ENCODE data around the gene TBC1D10B. TPM values are rescaled to one million over a fixed set of nuclear protein-coding genes. Genes with fewer than 3 reads are reported as not detected.

The TBC1D10B gene
- polyA plus RNA-seq, 3 donors: 12.2 to 36.0 (median 13.8) TPM

GRCh38 chr16:30369938-30370455, 297 bp downstream of the TBC1D10B start:
- Histone ChIP-seq H3K4me3 (replicated peaks in 1 of 3; ENCODE audit: low read depth in 2 of 3, low read length in 3 of 3) (peak overlapping the region; percentile 57 to 96 (median 60)), H3K36me3 (replicated peaks in 1 of 2; ENCODE audit: control insufficient read depth in 1 of 2, insufficient read depth in 2 of 2, low read length in 2 of 2) (peaks cover 15 to 23% of the 10 kb centered on the region in 2 donors), H3K27me3 (ENCODE audit: control insufficient read depth in 2 of 2, insufficient read depth in 2 of 2, low read length in 2 of 2) (no peaks in the 10 kb centered on the region), H2AFZ (ENCODE audit: insufficient read depth, low read depth, low read length, poor library complexity, severe bottlenecking) (no peak overlapping the region), H4K20me1 (ENCODE audit: insufficient read depth, low read length) (peaks cover 41% of the 10 kb centered on the region), H3K9ac (ENCODE audit: insufficient read depth, low read length, poor library complexity, severe bottlenecking) (peak overlapping the region; percentile 88), H3K4me1 (ENCODE audit: control insufficient read depth in 1 of 2, insufficient read depth in 2 of 2, low read length in 2 of 2) (peaks cover 27 to 40% of the 10 kb centered on the region in 2 donors), H3K27ac (ENCODE audit: low read depth in 1 of 2, low read length in 2 of 2) (peak overlapping the region; percentile 68 to 86), H3K79me2 (ENCODE audit: insufficient read depth, low read length) (peaks cover 51% of the 10 kb centered on the region), H3K9me3 (replicated peaks in 1 of 2; ENCODE audit: control insufficient read depth in 1 of 2, insufficient read depth in 1 of 2, low read length in 2 of 2) (no peaks in the 10 kb centered on the region), H3K4me2 (replicated peaks; ENCODE audit: extremely low read depth, low read length, poor library complexity, severe bottlenecking) (peak overlapping the region; percentile 100)
- WGBS (ENCODE audit: insufficient coverage): under 1% methylated on average over 69 of the region's 76 CpGs
- H3K9me3 Mint-ChIP-seq: peaks cover 0 to 6% (median 0%) of the 10 kb centered on the region in 7 donors
- peak overlapping the region in 2 of 7 donors; percentile 46 to 96 for H3K27ac Mint-ChIP-seq
- TF ChIP-seq, protein P1, sequence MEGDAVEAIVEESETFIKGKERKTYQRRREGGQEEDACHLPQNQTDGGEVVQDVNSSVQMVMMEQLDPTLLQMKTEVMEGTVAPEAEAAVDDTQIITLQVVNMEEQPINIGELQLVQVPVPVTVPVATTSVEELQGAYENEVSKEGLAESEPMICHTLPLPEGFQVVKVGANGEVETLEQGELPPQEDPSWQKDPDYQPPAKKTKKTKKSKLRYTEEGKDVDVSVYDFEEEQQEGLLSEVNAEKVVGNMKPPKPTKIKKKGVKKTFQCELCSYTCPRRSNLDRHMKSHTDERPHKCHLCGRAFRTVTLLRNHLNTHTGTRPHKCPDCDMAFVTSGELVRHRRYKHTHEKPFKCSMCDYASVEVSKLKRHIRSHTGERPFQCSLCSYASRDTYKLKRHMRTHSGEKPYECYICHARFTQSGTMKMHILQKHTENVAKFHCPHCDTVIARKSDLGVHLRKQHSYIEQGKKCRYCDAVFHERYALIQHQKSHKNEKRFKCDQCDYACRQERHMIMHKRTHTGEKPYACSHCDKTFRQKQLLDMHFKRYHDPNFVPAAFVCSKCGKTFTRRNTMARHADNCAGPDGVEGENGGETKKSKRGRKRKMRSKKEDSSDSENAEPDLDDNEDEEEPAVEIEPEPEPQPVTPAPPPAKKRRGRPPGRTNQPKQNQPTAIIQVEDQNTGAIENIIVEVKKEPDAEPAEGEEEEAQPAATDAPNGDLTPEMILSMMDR (IDR thresholded peaks at IDR 0.05): no peak
- H3K4me1 Mint-ChIP-seq: peaks cover 43% of the 10 kb centered on the region
- intact Hi-C loops (cut with micrococcal nuclease): loop anchor here (1.0 to 10.0 kb wide), 5 partner anchors 8 to 345 kb away; partner anchors contain the start of genes CD2BP2 (in 1 of the 2), FBRS (in 1 of the 2) and PRR14 (in 1 of the 2)
- peaks cover 13 to 22% of the 10 kb centered on the region in 2 donors for H3K36me3 Mint-ChIP-seq
- DNase-seq: no peak
- H3K4me3 Mint-ChIP-seq: peak overlapping the region; percentile 57 to 92
- H3K27me3 Mint-ChIP-seq (ENCODE audit: low read depth in 3 of 3): peaks cover 0 to 6% (median 0%) of the 10 kb centered on the region in 3 donors

DNA sequence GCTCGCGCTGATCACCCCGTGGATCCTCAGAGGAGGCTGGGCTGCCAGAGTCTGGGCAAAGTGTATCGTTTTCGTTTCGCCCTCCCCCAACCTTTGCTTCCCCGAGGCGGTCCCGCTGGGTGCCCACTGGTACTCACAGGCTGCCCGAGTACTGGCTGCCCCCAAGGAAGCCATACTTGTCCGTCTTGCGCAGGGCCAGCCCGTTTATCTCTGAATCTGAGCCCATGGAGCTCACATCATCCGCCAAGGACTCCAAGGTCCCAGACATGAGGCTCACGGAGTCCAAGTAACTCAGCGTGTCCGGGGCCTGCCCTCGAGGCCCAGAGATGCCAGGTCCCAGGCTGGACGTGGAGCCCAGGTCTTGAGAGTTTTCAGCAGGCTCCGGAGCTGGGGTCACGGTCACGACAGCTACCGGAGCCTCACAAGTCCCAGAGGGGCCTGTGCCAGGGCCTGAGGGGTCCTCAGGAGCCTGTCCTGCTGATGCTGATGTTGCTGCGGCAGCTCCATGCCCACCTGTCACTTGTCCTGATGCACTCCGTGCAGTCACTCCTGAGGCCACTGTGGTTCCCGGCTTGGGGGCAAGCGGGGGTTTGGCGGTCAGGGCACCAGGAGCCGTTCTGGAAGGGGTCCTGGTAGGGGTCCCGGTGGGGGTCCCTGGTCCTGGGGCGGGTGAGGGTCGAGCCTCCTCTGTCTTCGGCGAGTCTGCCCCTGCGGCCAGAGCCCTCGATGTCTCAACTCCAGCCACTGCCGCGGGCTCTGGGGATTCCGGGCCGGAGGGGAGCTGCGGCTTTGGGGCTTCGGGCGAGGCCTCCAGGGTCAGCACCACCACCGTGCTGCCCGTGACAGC, 980 bp downstream of the TBC1D10B start:
- H3K4me1 Mint-ChIP-seq: peaks cover 43% of the 10 kb centered on the region
- peak overlapping the region; percentile 86 to 97 (median 94) for H3K27ac Mint-ChIP-seq
- Histone ChIP-seq H3K9me3 (replicated peaks in 1 of 2; ENCODE audit: control insufficient read depth in 1 of 2, insufficient read depth in 1 of 2, low read length in 2 of 2) (no peaks in the 10 kb centered on the region), H3K4me2 (replicated peaks; ENCODE audit: extremely low read depth, low read length, poor library complexity, severe bottlenecking) (peak overlapping the region; percentile 100), H3K4me1 (ENCODE audit: control insufficient read depth in 1 of 2, insufficient read depth in 2 of 2, low read length in 2 of 2) (peaks cover 27 to 40% of the 10 kb centered on the region in 2 donors), H3K9ac (ENCODE audit: insufficient read depth, low read length, poor library complexity, severe bottlenecking) (peak overlapping the region; percentile 88), H3K36me3 (replicated peaks in 1 of 2; ENCODE audit: control insufficient read depth in 1 of 2, insufficient read depth in 2 of 2, low read length in 2 of 2) (peaks cover 22 to 30% of the 10 kb centered on the region in 2 donors), H3K27me3 (ENCODE audit: control insufficient read depth in 2 of 2, insufficient read depth in 2 of 2, low read length in 2 of 2) (no peaks in the 10 kb centered on the region), H2AFZ (ENCODE audit: insufficient read depth, low read depth, low read length, poor library complexity, severe bottlenecking) (no peak overlapping the region), H3K27ac (ENCODE audit: low read depth in 1 of 2, low read length in 2 of 2) (peak overlapping the region; percentile 68 to 86), H4K20me1 (ENCODE audit: insufficient read depth, low read length) (peaks cover 48% of the 10 kb centered on the region), H3K79me2 (ENCODE audit: insufficient read depth, low read length) (peaks cover 58% of the 10 kb centered on the region), H3K4me3 (replicated peaks in 1 of 3; ENCODE audit: low read depth in 2 of 3, low read length in 3 of 3) (peak overlapping the region; percentile 57 to 96 (median 60))
- TF ChIP-seq, protein P1 (IDR thresholded peaks at IDR 0.05): no peak
- peak overlapping the region; percentile 92 to 97 for H3K4me3 Mint-ChIP-seq
- peaks cover 0 to 6% (median 0%) of the 10 kb centered on the region in 3 donors for H3K27me3 Mint-ChIP-seq (ENCODE audit: low read depth in 3 of 3)
- DNase-seq: peak in 1 of 3 donors; percentile 38
- intact Hi-C loops (cut with micrococcal nuclease): no loop called here
- 1% methylated on average over 36 of the region's 45 CpGs for WGBS (ENCODE audit: insufficient coverage)
- peaks cover 0 to 6% (median 0%) of the 10 kb centered on the region in 7 donors for H3K9me3 Mint-ChIP-seq
- peaks cover 20 to 28% of the 10 kb centered on the region in 2 donors for H3K36me3 Mint-ChIP-seq
